C1 segment of cervical spinal cord (tissue), 14 donors: Measurements from ENCODE around the gene C12orf56.

Experiments
- DNase-seq, 14 donors: peaks; one replicate each; lab custom pipeline; 2025; lab: John Stamatoyannopoulos, UW

The C12orf56 gene

GRCh38 chr12:64390275-64390851, at the start of gene C12orf56:
Gene C12orf56, minus strand, starts transcription at chr12:64390758. Its CDS starts 193 bp downstream, at chr12:64390565.
- DNase-seq: peak in 1 of 14 donors; percentile 9

GRCh38 chr12:64440100-64440499, 49.5 kb upstream of the C12orf56 start:
- no peak for DNase-seq

GRCh38 chr12:64433915-64434314, 43.4 kb upstream of the C12orf56 start:
- DNase-seq: no peak

- DNase-seq: no peak
Observed at GRCh38 chr12:64431791-64432190, 41.2 kb upstream of the C12orf56 start.

- no peak for DNase-seq
Observed at GRCh38 chr12:64430886-64431285, 40.3 kb upstream of the C12orf56 start.

- no peak for DNase-seq
Observed at GRCh38 chr12:64428956-64429355, 38.4 kb upstream of the C12orf56 start.

GRCh38 chr12:64427988-64428387, 37.4 kb upstream of the C12orf56 start:
- DNase-seq: no peak

- no peak for DNase-seq
Observed at GRCh38 chr12:64419696-64420095, 29.1 kb upstream of the C12orf56 start.

GRCh38 chr12:64418209-64418608, 27.7 kb upstream of the C12orf56 start:
- no peak for DNase-seq

GRCh38 chr12:64413884-64414283, 23.3 kb upstream of the C12orf56 start:
- no peak for DNase-seq

- no peak for DNase-seq
Observed at GRCh38 chr12:64412459-64412858, 21.9 kb upstream of the C12orf56 start.

- no peak for DNase-seq
Observed at GRCh38 chr12:64411427-64411826, 20.9 kb upstream of the C12orf56 start.

GRCh38 chr12:64407342-64408223, 17.0 kb upstream of the C12orf56 start:
- DNase-seq: no peak

GRCh38 chr12:64404470-64405256, 14.1 kb upstream of the C12orf56 start:
- DNase-seq: peak in 9 of 14 donors; percentile 37 to 85 (median 71)

- DNase-seq: peak; percentile 58 to 94 (median 89)
Observed at GRCh38 chr12:64403707-64404469, 13.3 kb upstream of the C12orf56 start, which contains the start of gene XPOT. Gene XPOT, plus strand, starts transcription at chr12:64404392. Its CDS starts 5,644 bp downstream, at chr12:64410036.

GRCh38 chr12:64402181-64402580, 11.6 kb upstream of the C12orf56 start:
- no peak for DNase-seq

- DNase-seq: peak in 5 of 14 donors; percentile 4 to 26 (median 17)
Observed at GRCh38 chr12:64400041-64400440, 9.5 kb upstream of the C12orf56 start.

GRCh38 chr12:64395739-64396138, 5.2 kb upstream of the C12orf56 start:
- DNase-seq: no peak

- no peak for DNase-seq
Observed at GRCh38 chr12:64392221-64392620, 1.7 kb upstream of the C12orf56 start.

GRCh38 chr12:64389154-64389553, 1.4 kb downstream of the C12orf56 start:
- no peak for DNase-seq

GRCh38 chr12:64387197-64387816, 3.3 kb downstream of the C12orf56 start:
- DNase-seq: no peak
